Adrenal gland (tissue), 12 donors: Measurements from ENCODE around the gene PSMA6. TPM values are rescaled to one million over a fixed set of nuclear protein-coding genes. Genes with fewer than 3 reads are reported as not detected.

Experiments used
- DNase-seq, 7 donors: peaks; one replicate each; pipeline ENCODE4 v3.0.0-alpha.2; 2019 to 2020
- H3K27ac ChIP-seq, 5 donors: fragments of 200-600 bp; sonication (generic) in 4 of 5; 1 replicate in 3 of 5; 2 replicates in 2 of 5; pipeline versions ENCODE4 v1.5.1 to v1.8.0; 2016 to 2020; ENCODE audit warnings: mild to moderate bottlenecking in 1 of 5
- H3K27me3 ChIP-seq: fragments of 200-600 bp; 2 replicates; pipeline ENCODE4 v1.8.0; 2021
- H3K36me3 ChIP-seq, 2 donors: fragments of 200-600 bp; replicated peaks in 1 of 2; 1 replicate in 1 of 2; 2 replicates in 1 of 2; pipeline versions ENCODE4 v1.5.1 to v1.8.0; 2018 to 2022
- H3K4me1 ChIP-seq, 2 donors: fragments of 200-600 bp; replicated peaks in 1 of 2; 1 replicate in 1 of 2; 2 replicates in 1 of 2; pipeline versions ENCODE4 v1.5.1 to v1.8.0; 2018 to 2021
- H3K4me3 ChIP-seq, 4 donors: fragments of 200-600 bp; sonication (generic) in 3 of 4; one replicate each; pipeline ENCODE4 v1.5.1; 2016 to 2018
- H3K9me3 ChIP-seq, 3 donors: fragments of 200-600 bp; sonication (generic) in 1 of 3; replicated peaks in 1 of 3; 1 replicate in 2 of 3; 2 replicates in 1 of 3; pipeline versions ENCODE4 v1.5.1 to v1.8.0; 2016 to 2021
- CTCF ChIP-seq, 6 experiments: fragments of 450-650 bp in 4 of 6; fragments of 200-600 bp in 2 of 6; sonication (generic) in 1 of 6; IDR thresholded peaks; 1 replicate in 5 of 6; 2 replicates in 1 of 6; pipeline versions ENCODE4 v1.5.1 to v1.8.0; 2016 to 2021; ENCODE audit warnings: antibody characterized with exemption in 6 of 6, mild to moderate bottlenecking in 2 of 6, moderate library complexity in 1 of 6
- POLR2A ChIP-seq, 2 donors: fragments of 450-650 bp; IDR thresholded peaks; one replicate each; pipeline ENCODE4 v1.6.1; 2017; ENCODE audit warnings: antibody characterized with exemption in 2 of 2, mild to moderate bottlenecking in 2 of 2, moderate library complexity in 1 of 2
- WGBS, 4 donors: extraction: QIAGEN DNeasy Blood & Tissue Kit in 2 of 4; methylation state at CpG; one replicate each; pipeline versions ENCODE4 v1.1.5 to v1.1.7; 2013 to 2017; 5-methylcytosine and 5-hydroxymethylcytosine counted together
- intact Hi-C, 2 donors: fragments of 100-400 bp; cut with DNase I; formaldehyde crosslinking; loops; one replicate each; pipeline versions ENCODE4 v1.14.1 to v1.15.0; 2022 to 2023
- polyA plus RNA-seq, 3 donors: library from polyadenylated mRNA; stranded (reverse); fragments of 200-250 nt in 2 of 3; fragments of 350-450 nt in 1 of 3; fragmentation: Illumina TruSeq in 1 of 3; extraction: RNeasy Lipid Tissue Mini Kit (QIAGEN cat#74804) in 1 of 3; gene quantifications; one replicate each; pipeline ENCODE4 v1.2.3, GENCODE V29; 2013 to 2014
- total RNA-seq, 9 donors: library from RNA; depleted of rRNA in 4 of 9; stranded (reverse); fragments of >200 nt in 4 of 9; fragments of 120-200 nt in 1 of 9; fragmentation: NEBNext Ultra II Directional in 1 of 9; extraction: Animal tissue kit (Norgen Biotek cat#: 25700) in 1 of 9; gene quantifications; one replicate each; pipeline versions ENCODE4 v1.1.0 to v1.2.4, GENCODE V29; 2013 to 2023
- donor health status: healthy with polysubstance abuse.
- donor health status: Bipolar disorder and iron deficiency.
- donor health status: DM: yes; HTN: yes; CAD: no.
- donor health status: DM: no; HTN: no; CAD: no.
- donor health status: DM: no; HTN: no; CAD: no.
- donor health status: DM: yes; HTN: yes; CAD: no.

Gene PSMA6
- total and polyA plus RNA-seq, 12 donors, result 114 to 393 (median 185) TPM

GRCh38 chr14:35349496-35350365 lies 57.5 kb downstream of the PSMA6 start:
- 82 to 90% (median 87%) methylated on average over 12 of the region's 12 CpGs for WGBS, 4 donors
- Histone ChIP-seq H3K4me1 (peaks cover 0 to 10% of the 10 kb centered on the region in 2 donors), H3K4me3 (no peak overlapping the region), H3K36me3 (no peaks in the 10 kb centered on the region), H3K27me3 (no peaks in the 10 kb centered on the region), H3K27ac (no peak overlapping the region), H3K9me3 (no peaks in the 10 kb centered on the region)
- intact Hi-C loops, result no loop called here
- DNase-seq, result no peak
- TF ChIP-seq CTCF (IDR thresholded peaks at IDR 0.05), result no peak

- Histone ChIP-seq H3K27me3 (no peaks in the 10 kb centered on the region), H3K27ac (no peak overlapping the region), H3K9me3 (no peaks in the 10 kb centered on the region), H3K4me3 (no peak overlapping the region), H3K36me3 (no peaks in the 10 kb centered on the region), H3K4me1 (peaks cover 7 to 10% of the 10 kb centered on the region in 2 donors)
- intact Hi-C loops, result no loop called here
- no peak for DNase-seq
- TF ChIP-seq POLR2A (IDR thresholded peaks at IDR 0.05), result no peak
- TF ChIP-seq CTCF (IDR thresholded peaks at IDR 0.05), result no peak
- 83 to 95% (median 93%) methylated on average over 3 of the region's 3 CpGs for WGBS, 4 donors
Measured at GRCh38 chr14:35351497-35351896, 59.3 kb downstream of the PSMA6 start.

- TF ChIP-seq POLR2A (IDR thresholded peaks at IDR 0.05), result no peak
- TF ChIP-seq CTCF (IDR thresholded peaks at IDR 0.05), result no peak
- H3K4me3 ChIP-seq, result no peak overlapping the region
- no peaks in the 10 kb centered on the region for H3K9me3 ChIP-seq
- no peaks in the 10 kb centered on the region for H3K36me3 ChIP-seq
- H3K27ac ChIP-seq, result peak overlapping the region in 1 of 5 donors; percentile 10
- H3K27me3 ChIP-seq, result no peaks in the 10 kb centered on the region
- 73 to 86% (median 77%) methylated on average over 4 of the region's 4 CpGs for WGBS, 4 donors
- DNase-seq, result no peak
- intact Hi-C loops, result no loop called here
- H3K4me1 ChIP-seq, result peaks cover 9 to 10% of the 10 kb centered on the region in 2 donors
Measured at GRCh38 chr14:35351897-35352273, 59.7 kb downstream of the PSMA6 start.

GRCh38 chr14:35352274-35353233 lies 60.4 kb downstream of the PSMA6 start:
- Histone ChIP-seq H3K36me3 (no peaks in the 10 kb centered on the region), H3K9me3 (no peaks in the 10 kb centered on the region), H3K27me3 (no peaks in the 10 kb centered on the region), H3K4me3 (no peak overlapping the region), H3K4me1 (peaks cover 9 to 10% of the 10 kb centered on the region in 2 donors), H3K27ac (peak overlapping the region in 2 of 5 donors; percentile 10 to 54)
- no peak for TF ChIP-seq CTCF (IDR thresholded peaks at IDR 0.05)
- TF ChIP-seq POLR2A (IDR thresholded peaks at IDR 0.05), result no peak
- WGBS, 4 donors, result 64 to 73% (median 69%) methylated on average over 11 to 15 of the region's 15 CpGs
- no peak for DNase-seq
- intact Hi-C loops, result no loop called here
